ENCODE measurements around the gene RELL1.

The RELL1 gene

DNA sequence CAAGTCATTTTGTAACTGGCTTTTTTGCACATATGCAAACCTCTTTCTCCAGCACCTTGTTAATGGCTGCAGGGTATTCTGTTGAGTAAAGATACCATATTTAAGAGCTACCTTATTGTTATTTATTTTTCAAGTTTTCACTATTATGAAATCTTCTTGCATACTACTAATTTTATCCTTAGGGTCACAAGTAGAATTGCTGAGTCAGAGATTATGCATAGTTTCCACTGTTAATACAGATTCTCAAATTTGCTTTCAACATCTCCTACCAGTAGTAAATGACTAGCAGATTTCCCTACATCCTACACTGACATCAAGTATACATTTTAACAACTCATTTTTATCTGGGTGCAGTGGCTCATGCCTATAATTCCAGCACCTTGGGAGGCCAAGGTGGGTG, 112.6 kb downstream of the RELL1 start:
- TF ChIP-seq ZNF155 (tag by site-specific recombination; IDR thresholded peaks at IDR 0.05), result no peak
- H3K9me3 ChIP-seq (ENCODE audit: control insufficient read depth, insufficient read depth, low read depth, low read length), result no peaks in the 10 kb centered on the region
- H3K4me3 ChIP-seq (ENCODE audit: low read depth, low read length), result no peak overlapping the region
- H3K36me3 ChIP-seq (ENCODE audit: control insufficient read depth in 2 of 2, insufficient read depth in 1 of 2, low read length in 2 of 2), result no peaks in the 10 kb centered on the region
- H3K27ac ChIP-seq (ENCODE audit: extremely low read depth, low read depth, low read length), result no peak overlapping the region
- ChIA-PET POLR2A (no interaction called here), CTCF (no interaction called here)
- H3K4me1 ChIP-seq (ENCODE audit: control insufficient read depth, insufficient read depth, low read length), result no peaks in the 10 kb centered on the region

DNA sequence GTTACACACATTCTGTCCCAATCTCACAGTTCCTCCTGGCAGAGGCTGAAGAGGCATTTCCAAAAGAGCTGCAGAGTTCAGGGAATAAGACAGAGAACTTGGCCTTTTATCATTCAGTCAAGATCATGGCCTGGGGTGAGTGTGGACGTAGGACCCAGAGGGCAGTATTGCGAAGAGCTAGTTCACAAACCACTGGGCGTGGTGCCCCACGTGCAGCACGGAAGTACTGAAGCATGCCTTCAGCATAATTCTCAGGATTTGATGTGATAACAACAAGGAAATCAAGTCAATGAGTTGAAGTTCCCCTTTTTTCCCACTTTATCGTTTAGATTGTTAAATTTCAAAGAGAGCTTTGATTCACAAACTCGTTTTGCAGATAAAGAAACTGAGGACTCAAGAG, 117.7 kb downstream of the RELL1 start:
- Histone ChIP-seq H3K9me3 (ENCODE audit: control insufficient read depth, insufficient read depth, low read depth, low read length) (no peaks in the 10 kb centered on the region), H3K36me3 (ENCODE audit: control insufficient read depth in 2 of 2, insufficient read depth in 1 of 2, low read length in 2 of 2) (no peaks in the 10 kb centered on the region), H3K4me3 (ENCODE audit: low read depth, low read length) (no peak overlapping the region), H3K27ac (ENCODE audit: extremely low read depth, low read depth, low read length) (no peak overlapping the region), H3K4me1 (ENCODE audit: control insufficient read depth, insufficient read depth, low read length) (no peaks in the 10 kb centered on the region)
- TF ChIP-seq ZNF214 (tag by site-specific recombination; IDR thresholded peaks at IDR 0.05; ENCODE audit: borderline replicate concordance), result no peak
- TF ChIP-seq ZNF112 (tag by site-specific recombination; IDR thresholded peaks at IDR 0.05), result no peak
- no peak for TF ChIP-seq YY1 (tag by site-specific recombination; IDR thresholded peaks at IDR 0.05)
- TF ChIP-seq ZEB2 (tag by site-specific recombination; IDR thresholded peaks at IDR 0.05), result no peak
- no peak for TF ChIP-seq ZNF521 (tag by site-specific recombination; IDR thresholded peaks at IDR 0.05)
- TF ChIP-seq WT1 (tag by site-specific recombination; IDR thresholded peaks at IDR 0.05), result no peak
- ChIA-PET CTCF (interaction anchor here (0.5 to 0.6 kb wide), 2 partner anchors 36 to 118 kb away, joined by 3 to 7 read pairs; no protein-coding TSS in a partner anchor), POLR2A (no interaction called here)

DNA sequence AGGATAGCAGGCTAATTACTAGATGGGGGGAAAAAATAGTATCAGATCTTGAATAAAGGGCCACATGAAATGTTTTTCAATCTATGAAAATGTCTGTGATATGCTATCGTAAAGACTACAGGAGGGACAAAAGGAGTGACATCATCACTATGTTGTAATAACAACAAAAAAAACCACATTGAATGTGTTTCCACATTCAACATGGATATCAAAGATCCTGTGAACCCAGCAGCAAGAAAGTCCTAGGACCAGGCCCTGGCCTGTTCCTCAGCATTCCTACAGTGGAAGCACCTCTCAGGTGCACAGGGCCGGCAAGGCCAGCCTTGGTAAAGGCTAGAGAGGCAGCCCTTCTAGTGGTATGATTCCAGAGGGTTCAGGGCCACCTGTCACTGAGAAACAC, 118.3 kb downstream of the RELL1 start:
- ChIA-PET POLR2A (no interaction called here), CTCF (interaction anchor here (2.2 kb wide), 1 partner anchor 114 kb away, joined by 25 read pairs; a partner anchor contains a TSS)
- Histone ChIP-seq H3K9me3 (ENCODE audit: control insufficient read depth, insufficient read depth, low read depth, low read length) (no peaks in the 10 kb centered on the region), H3K36me3 (ENCODE audit: control insufficient read depth in 2 of 2, insufficient read depth in 1 of 2, low read length in 2 of 2) (no peaks in the 10 kb centered on the region), H3K27ac (ENCODE audit: extremely low read depth, low read depth, low read length) (no peak overlapping the region), H3K4me3 (ENCODE audit: low read depth, low read length) (no peak overlapping the region), H3K4me1 (ENCODE audit: control insufficient read depth, insufficient read depth, low read length) (no peaks in the 10 kb centered on the region)
- TF ChIP-seq ZNF548 (tag by site-specific recombination; IDR thresholded peaks at IDR 0.05) (no peak), ZNF132 (tag by site-specific recombination; IDR thresholded peaks at IDR 0.05; ENCODE audit: borderline replicate concordance) (no peak), MYNN (tag by site-specific recombination; IDR thresholded peaks at IDR 0.05; ENCODE audit: borderline replicate concordance) (no peak), SALL2 (tag by site-specific recombination; IDR thresholded peaks at IDR 0.05; ENCODE audit: borderline replicate concordance) (no peak)
- TF ChIP-seq, protein P1, sequence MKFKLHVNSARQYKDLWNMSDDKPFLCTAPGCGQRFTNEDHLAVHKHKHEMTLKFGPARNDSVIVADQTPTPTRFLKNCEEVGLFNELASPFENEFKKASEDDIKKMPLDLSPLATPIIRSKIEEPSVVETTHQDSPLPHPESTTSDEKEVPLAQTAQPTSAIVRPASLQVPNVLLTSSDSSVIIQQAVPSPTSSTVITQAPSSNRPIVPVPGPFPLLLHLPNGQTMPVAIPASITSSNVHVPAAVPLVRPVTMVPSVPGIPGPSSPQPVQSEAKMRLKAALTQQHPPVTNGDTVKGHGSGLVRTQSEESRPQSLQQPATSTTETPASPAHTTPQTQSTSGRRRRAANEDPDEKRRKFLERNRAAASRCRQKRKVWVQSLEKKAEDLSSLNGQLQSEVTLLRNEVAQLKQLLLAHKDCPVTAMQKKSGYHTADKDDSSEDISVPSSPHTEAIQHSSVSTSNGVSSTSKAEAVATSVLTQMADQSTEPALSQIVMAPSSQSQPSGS (tag by site-specific recombination; IDR thresholded peaks at IDR 0.05; ENCODE audit: low read depth), result peak; percentile 65; the same call in 1 of the 2 replicates

DNA sequence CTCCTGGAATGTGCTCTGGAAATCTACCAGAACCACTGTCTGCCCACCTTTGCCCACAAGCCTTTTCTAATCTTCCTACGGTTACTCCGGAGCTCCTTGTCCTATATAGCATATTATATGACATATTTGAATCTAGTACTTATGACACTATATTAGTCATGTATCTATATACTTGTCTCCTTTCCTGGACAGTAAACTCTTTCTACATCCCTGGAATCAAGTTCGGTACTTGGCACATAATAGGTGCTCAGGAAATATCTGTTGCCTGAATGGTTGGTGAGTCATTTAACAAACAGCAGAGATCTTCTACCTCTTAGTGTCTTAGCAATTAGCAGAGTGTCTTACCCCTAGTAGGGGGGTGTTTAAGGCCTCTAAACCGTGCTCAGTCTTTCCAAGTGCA, 123.6 kb downstream of the RELL1 start:
- H3K27ac ChIP-seq (ENCODE audit: extremely low read depth, low read depth, low read length), result no peak overlapping the region
- H3K4me1 ChIP-seq (ENCODE audit: control insufficient read depth, insufficient read depth, low read length), result peaks cover 2% of the 10 kb centered on the region
- ChIA-PET CTCF (no interaction called here), POLR2A (no interaction called here)
- TF ChIP-seq ZIC2 (tag by site-specific recombination; IDR thresholded peaks at IDR 0.05) (no peak), ZNF266 (tag by site-specific recombination; IDR thresholded peaks at IDR 0.05; ENCODE audit: low read depth) (no peak), ZNF677 (tag by site-specific recombination; IDR thresholded peaks at IDR 0.05) (no peak), SCRT1 (tag by site-specific recombination; IDR thresholded peaks at IDR 0.05; ENCODE audit: borderline replicate concordance) (no peak), KLF8 (tag by site-specific recombination; IDR thresholded peaks at IDR 0.05) (no peak)
- H3K9me3 ChIP-seq (ENCODE audit: control insufficient read depth, insufficient read depth, low read depth, low read length), result no peaks in the 10 kb centered on the region
- no peaks in the 10 kb centered on the region for H3K36me3 ChIP-seq (ENCODE audit: control insufficient read depth in 2 of 2, insufficient read depth in 1 of 2, low read length in 2 of 2)
- H3K4me3 ChIP-seq (ENCODE audit: low read depth, low read length), result no peak overlapping the region
